DOHH2 (cell line): Measurements from ENCODE around the gene HECA.

Source experiments
- EZH2phosphoT487 ChIP-seq: fragments of 200-600 bp; sonication (generic); IDR thresholded peaks from 2 replicates; pipeline ENCODE4 v1.6.1; 2017; ENCODE audit warnings: borderline replicate concordance, mild to moderate bottlenecking, antibody characterized with exemption, low read length, moderate library complexity, mixed read lengths
- TF ChIP-seq, protein P1 (sequence below): fragments of 200-600 bp; sonication (generic); IDR thresholded peaks from one replicate; pipeline ENCODE4 v1.5.1; 2014; ENCODE audit warnings: antibody characterized with exemption, mild to moderate bottlenecking, low read depth, low read length; ENCODE audit not compliant: poor library complexity, severe bottlenecking

DNA sequence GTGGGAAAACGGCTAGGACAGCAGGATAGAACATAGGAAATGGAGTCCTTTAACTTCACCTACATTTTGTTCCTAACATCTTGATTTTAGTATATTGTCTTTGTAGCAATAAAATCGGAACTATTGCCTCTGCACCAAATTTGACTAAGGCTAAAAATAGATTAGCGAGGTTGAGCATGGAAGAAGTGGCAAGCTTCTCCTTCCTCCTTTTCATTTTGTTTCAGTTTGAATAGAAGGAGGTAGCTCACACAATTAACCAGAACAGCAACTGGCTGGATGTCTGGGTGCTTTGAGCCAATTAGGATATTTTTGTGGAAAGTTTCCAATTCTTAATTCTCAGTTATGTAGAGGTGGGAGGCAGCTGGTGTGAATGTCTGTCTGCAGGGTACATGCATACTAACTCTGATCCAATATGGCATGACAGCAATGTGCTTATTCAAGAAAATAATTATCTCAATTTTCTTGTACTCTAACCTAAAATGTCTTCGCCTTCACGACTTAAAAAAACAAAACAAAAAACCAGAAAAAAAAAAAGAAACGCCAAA lies 3.1 kb upstream of the HECA start:
- TF ChIP-seq, protein P1, sequence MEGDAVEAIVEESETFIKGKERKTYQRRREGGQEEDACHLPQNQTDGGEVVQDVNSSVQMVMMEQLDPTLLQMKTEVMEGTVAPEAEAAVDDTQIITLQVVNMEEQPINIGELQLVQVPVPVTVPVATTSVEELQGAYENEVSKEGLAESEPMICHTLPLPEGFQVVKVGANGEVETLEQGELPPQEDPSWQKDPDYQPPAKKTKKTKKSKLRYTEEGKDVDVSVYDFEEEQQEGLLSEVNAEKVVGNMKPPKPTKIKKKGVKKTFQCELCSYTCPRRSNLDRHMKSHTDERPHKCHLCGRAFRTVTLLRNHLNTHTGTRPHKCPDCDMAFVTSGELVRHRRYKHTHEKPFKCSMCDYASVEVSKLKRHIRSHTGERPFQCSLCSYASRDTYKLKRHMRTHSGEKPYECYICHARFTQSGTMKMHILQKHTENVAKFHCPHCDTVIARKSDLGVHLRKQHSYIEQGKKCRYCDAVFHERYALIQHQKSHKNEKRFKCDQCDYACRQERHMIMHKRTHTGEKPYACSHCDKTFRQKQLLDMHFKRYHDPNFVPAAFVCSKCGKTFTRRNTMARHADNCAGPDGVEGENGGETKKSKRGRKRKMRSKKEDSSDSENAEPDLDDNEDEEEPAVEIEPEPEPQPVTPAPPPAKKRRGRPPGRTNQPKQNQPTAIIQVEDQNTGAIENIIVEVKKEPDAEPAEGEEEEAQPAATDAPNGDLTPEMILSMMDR, result no peak
- TF ChIP-seq EZH2phosphoT487, result no peak
